Hepatocyte (in vitro differentiated cells): Measurements from ENCODE around the gene ZFPL1. TPM values are rescaled to one million over a fixed set of nuclear protein-coding genes. Genes with fewer than 3 reads are reported as not detected.

Experiments
- DNase-seq: peaks from one replicate; pipeline ENCODE4 v3.0.0-alpha.2; 2016; ENCODE audit warnings: low spot score
- H2AFZ ChIP-seq: fragments of 200-600 bp; sonication (generic); 2 replicates; pipeline ENCODE4 v1.6.0; 2016; ENCODE audit warnings: antibody characterized with exemption, mild to moderate bottlenecking
- H3K27ac ChIP-seq: fragments of 200-600 bp; sonication (generic); 2 replicates; pipeline ENCODE4 v1.5.1; 2016; ENCODE audit warnings: mild to moderate bottlenecking
- H3K27me3 ChIP-seq: fragments of 200-600 bp; sonication (generic); 2 replicates; pipeline ENCODE4 v1.6.1; 2016
- H3K36me3 ChIP-seq: fragments of 200-600 bp; sonication (generic); replicated peaks from 2 replicates; pipeline ENCODE4 v1.5.1; 2016; ENCODE audit warnings: low read depth; ENCODE audit not compliant: insufficient read depth
- H3K4me1 ChIP-seq: fragments of 200-600 bp; sonication (generic); 2 replicates; pipeline ENCODE4 v1.5.1; 2016; ENCODE audit warnings: mild to moderate bottlenecking, moderate library complexity; ENCODE audit not compliant: insufficient read depth
- H3K4me2 ChIP-seq: fragments of 200-600 bp; sonication (generic); 2 replicates; pipeline ENCODE4 v1.6.0; 2016
- H3K4me3 ChIP-seq: fragments of 200-600 bp; sonication (generic); 2 replicates; pipeline ENCODE4 v1.5.1; 2016; ENCODE audit warnings: mild to moderate bottlenecking
- H3K79me2 ChIP-seq: fragments of 200-600 bp; sonication (generic); 2 replicates; pipeline ENCODE4 v1.6.0; 2017; ENCODE audit warnings: mild to moderate bottlenecking
- H3K9me2 ChIP-seq: fragments of 200-600 bp; sonication (generic); replicated peaks from 2 replicates; pipeline ENCODE4 v1.6.0; 2017; ENCODE audit warnings: mild to moderate bottlenecking; ENCODE audit not compliant: insufficient read depth
- H3K9me3 ChIP-seq: fragments of 200-600 bp; sonication (generic); 2 replicates; pipeline ENCODE4 v1.5.1; 2016; ENCODE audit warnings: low read depth, mild to moderate bottlenecking
- H4K20me1 ChIP-seq: fragments of 200-600 bp; sonication (generic); 2 replicates; pipeline ENCODE4 v1.6.0; 2016; ENCODE audit warnings: mild to moderate bottlenecking; ENCODE audit not compliant: insufficient read depth, poor library complexity, severe bottlenecking
- EZH2 ChIP-seq: fragments of 200-600 bp; sonication (generic); IDR thresholded peaks from 2 replicates; pipeline ENCODE4 v1.6.1; 2016; ENCODE audit warnings: antibody characterized with exemption, mild to moderate bottlenecking, borderline replicate concordance
- EZH2phosphoT487 ChIP-seq: fragments of 200-600 bp; sonication (generic); IDR thresholded peaks from one replicate; pipeline ENCODE4 v1.6.1; 2018; ENCODE audit warnings: antibody characterized with exemption, mild to moderate bottlenecking, low read depth, moderate library complexity; ENCODE audit not compliant: unreplicated experiment, severe bottlenecking
- WGBS: methylation state at CpG from one replicate; pipeline ENCODE4 v1.1.6; 2016; ENCODE audit warnings: low lambda C conversion rate; ENCODE audit errors: missing lambda C conversion rate; 5-methylcytosine and 5-hydroxymethylcytosine counted together
- polyA plus RNA-seq: library from polyadenylated mRNA; unstranded; fragments of >200 nt; fragmentation: Nextera tagmentation; extraction: Ambion mirVana; gene quantifications from 2 replicates; pipeline ENCODE4 v1.2.1, GENCODE V29; 2016
- total RNA-seq: library from RNA; depleted of rRNA; stranded (reverse); fragments of >200 nt; gene quantifications from 2 replicates; pipeline ENCODE4 v1.2.3, GENCODE V29; 2014
- TF ChIP-seq, protein P1 (sequence below): fragments of 200-600 bp; sonication (generic); IDR thresholded peaks from 2 replicates; pipeline ENCODE4 v1.5.1; 2016; ENCODE audit warnings: antibody characterized with exemption, mild to moderate bottlenecking; ENCODE audit not compliant: poor library complexity

The ZFPL1 gene
- total and polyA plus RNA-seq, 2 experiments from 2014 or later = 41.0 to 52.7 TPM

DNA sequence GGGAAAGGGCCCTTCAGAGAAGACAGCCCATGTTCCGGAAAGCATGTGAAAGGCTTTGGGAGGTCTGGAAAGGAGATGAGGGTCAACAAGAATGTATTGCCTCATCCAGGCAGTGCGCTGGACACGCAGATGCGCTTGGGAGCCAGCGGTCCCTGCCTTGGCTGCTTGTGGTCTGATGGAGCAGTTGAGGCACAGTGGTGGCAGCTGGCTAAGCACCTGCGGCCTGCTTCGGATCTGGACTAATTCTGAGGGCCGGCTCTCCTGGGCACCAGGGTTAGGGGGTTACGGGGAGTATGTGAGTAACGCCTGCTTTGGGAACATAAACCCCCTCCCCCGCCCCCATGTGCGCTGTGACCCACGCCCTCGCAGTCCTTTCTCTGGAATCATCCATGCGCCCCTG lies 23.1 kb downstream of the ZFPL1 start:
- H3K4me3 ChIP-seq = no peak overlapping the region
- H3K4me2 ChIP-seq = no peak overlapping the region
- no peaks in the 10 kb centered on the region for H4K20me1 ChIP-seq
- H3K9me2 ChIP-seq = no peaks in the 10 kb centered on the region
- WGBS = 98% methylated on average over 15 of the region's 15 CpGs
- peaks cover 26% of the 10 kb centered on the region for H3K79me2 ChIP-seq
- DNase-seq = no peak
- no peaks in the 10 kb centered on the region for H3K9me3 ChIP-seq
- no peak overlapping the region for H3K27ac ChIP-seq
- TF ChIP-seq, protein P1, sequence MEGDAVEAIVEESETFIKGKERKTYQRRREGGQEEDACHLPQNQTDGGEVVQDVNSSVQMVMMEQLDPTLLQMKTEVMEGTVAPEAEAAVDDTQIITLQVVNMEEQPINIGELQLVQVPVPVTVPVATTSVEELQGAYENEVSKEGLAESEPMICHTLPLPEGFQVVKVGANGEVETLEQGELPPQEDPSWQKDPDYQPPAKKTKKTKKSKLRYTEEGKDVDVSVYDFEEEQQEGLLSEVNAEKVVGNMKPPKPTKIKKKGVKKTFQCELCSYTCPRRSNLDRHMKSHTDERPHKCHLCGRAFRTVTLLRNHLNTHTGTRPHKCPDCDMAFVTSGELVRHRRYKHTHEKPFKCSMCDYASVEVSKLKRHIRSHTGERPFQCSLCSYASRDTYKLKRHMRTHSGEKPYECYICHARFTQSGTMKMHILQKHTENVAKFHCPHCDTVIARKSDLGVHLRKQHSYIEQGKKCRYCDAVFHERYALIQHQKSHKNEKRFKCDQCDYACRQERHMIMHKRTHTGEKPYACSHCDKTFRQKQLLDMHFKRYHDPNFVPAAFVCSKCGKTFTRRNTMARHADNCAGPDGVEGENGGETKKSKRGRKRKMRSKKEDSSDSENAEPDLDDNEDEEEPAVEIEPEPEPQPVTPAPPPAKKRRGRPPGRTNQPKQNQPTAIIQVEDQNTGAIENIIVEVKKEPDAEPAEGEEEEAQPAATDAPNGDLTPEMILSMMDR = no peak
- no peak for TF ChIP-seq EZH2phosphoT487
- TF ChIP-seq EZH2 = no peak
- H3K36me3 ChIP-seq = no peaks in the 10 kb centered on the region
- H3K27me3 ChIP-seq = no peaks in the 10 kb centered on the region
- peaks cover 4% of the 10 kb centered on the region for H3K4me1 ChIP-seq
- H2AFZ ChIP-seq = no peak overlapping the region

GRCh38 chr11:65107751-65108468 lies 23.9 kb downstream of the ZFPL1 start:
- Histone ChIP-seq H3K27ac (no peak overlapping the region), H3K9me2 (no peaks in the 10 kb centered on the region), H3K9me3 (no peaks in the 10 kb centered on the region), H3K4me2 (no peak overlapping the region), H3K4me3 (no peak overlapping the region), H2AFZ (no peak overlapping the region), H3K36me3 (no peaks in the 10 kb centered on the region), H3K27me3 (no peaks in the 10 kb centered on the region), H3K4me1 (peaks cover 6% of the 10 kb centered on the region), H3K79me2 (peaks cover 23% of the 10 kb centered on the region), H4K20me1 (no peaks in the 10 kb centered on the region)
- WGBS = 97% methylated on average over 49 of the region's 52 CpGs
- no peak for DNase-seq
- TF ChIP-seq, protein P1 = no peak
- TF ChIP-seq EZH2phosphoT487 (no peak), EZH2 (no peak)

DNA sequence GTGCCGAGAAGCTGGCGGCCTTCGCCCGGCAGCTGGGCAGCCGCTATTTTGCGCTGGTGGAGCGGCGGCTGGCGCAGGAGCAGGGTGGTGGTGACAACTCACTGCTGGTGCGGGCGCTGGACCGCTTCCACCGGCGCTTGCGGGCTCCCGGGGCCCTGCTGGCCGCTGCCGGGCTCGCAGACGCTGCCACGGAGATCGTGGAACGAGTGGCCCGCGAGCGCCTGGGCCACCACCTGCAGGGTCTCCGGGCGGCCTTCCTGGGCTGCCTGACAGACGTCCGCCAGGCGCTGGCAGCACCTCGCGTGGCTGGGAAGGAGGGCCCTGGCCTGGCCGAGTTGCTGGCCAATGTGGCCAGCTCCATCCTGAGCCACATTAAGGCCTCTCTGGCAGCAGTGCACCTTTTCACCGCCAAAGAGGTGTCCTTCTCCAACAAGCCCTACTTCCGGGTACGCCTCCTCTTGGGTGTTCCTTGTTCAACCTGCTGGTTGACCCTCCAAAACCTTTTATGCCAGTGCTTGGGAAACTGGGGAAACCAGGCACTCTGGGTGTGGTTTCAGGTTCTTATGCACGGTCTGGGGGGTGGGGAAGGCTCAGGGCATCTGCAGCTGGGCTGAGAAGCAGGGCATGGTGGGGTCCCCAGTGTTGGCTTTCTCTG lies 24.6 kb downstream of the ZFPL1 start:
- no peak overlapping the region for H3K27ac ChIP-seq
- no peak overlapping the region for H2AFZ ChIP-seq
- no peaks in the 10 kb centered on the region for H3K27me3 ChIP-seq
- no peak overlapping the region for H3K4me2 ChIP-seq
- no peak for DNase-seq
- H3K9me2 ChIP-seq = no peaks in the 10 kb centered on the region
- TF ChIP-seq, protein P1 = no peak
- no peak for TF ChIP-seq EZH2phosphoT487
- 97% methylated on average over 31 of the region's 38 CpGs for WGBS
- H3K4me1 ChIP-seq = peaks cover 13% of the 10 kb centered on the region
- H3K79me2 ChIP-seq = peaks cover 23% of the 10 kb centered on the region
- H4K20me1 ChIP-seq = no peaks in the 10 kb centered on the region
- no peaks in the 10 kb centered on the region for H3K9me3 ChIP-seq
- no peak overlapping the region for H3K4me3 ChIP-seq
- H3K36me3 ChIP-seq = no peaks in the 10 kb centered on the region
